Measurements from ENCODE around the gene RSPRY1. TPM values are rescaled to one million over a fixed set of nuclear protein-coding genes. Genes with fewer than 3 reads are reported as not detected.

RSPRY1 gene
- total and polyA plus RNA-seq, 2 of the 4 experiments (the other 2 are of a cell fraction): 25.2 to 62.2 TPM

GRCh38 chr16:57196753-57197152 lies 10.6 kb downstream of the RSPRY1 start:
- dilution Hi-C loops (cut with HindIII; ENCODE audit: low sequenced_read_pairs, unreplicated experiment): no loop called here
- peaks cover 2% of the 10 kb centered on the region; the same call in 1 of the 2 replicates for H3K36me3 ChIP-seq (ENCODE audit: control insufficient read depth, insufficient read depth, low read length)
- 0 out of 2 replicates have a peak overlapping the region, but pooled peaks have one; percentile 1 for H3K14ac ChIP-seq (replicated peaks; ENCODE audit: low read depth, low read length)
- peak overlapping the region; percentile 60; the same call in 1 of the 2 replicates for H3K23ac ChIP-seq (ENCODE audit: low read depth, low read length)
- ChIA-PET POLR2A (ENCODE audit: unreplicated experiment) (no interaction called here), CTCF (interaction anchor here (0.7 to 1.2 kb wide), 3 partner anchors 12 to 103 kb away, joined by 3 to 4 read pairs (median 4); no protein-coding TSS in a partner anchor)
- H3K56ac ChIP-seq (ENCODE audit: extremely low read depth, insufficient read depth, low read length): no peak overlapping the region
- no peaks in the 10 kb centered on the region for H3K27me3 ChIP-seq (ENCODE audit: control insufficient read depth, insufficient read depth, low read length)
- DNase-seq (no peak), ATAC-seq (ENCODE audit: low read depth) (no peak)
- H3K4ac ChIP-seq (ENCODE audit: low read depth, low read length): peak overlapping the region; percentile 1; the same call in 1 of the 2 replicates
- no peak overlapping the region for H2AK5ac ChIP-seq (ENCODE audit: low read depth, low read length)
- H3K79me1 ChIP-seq (ENCODE audit: low read depth in 1 of 2, low read length in 2 of 2): peaks cover 24 to 45% of the 10 kb centered on the region in 2 experiments
- no peak overlapping the region for H2AFZ ChIP-seq (replicated peaks; ENCODE audit: low read length, poor library complexity)
- no peak overlapping the region for H3K9ac ChIP-seq (ENCODE audit: low read depth, low read length)
- no peak overlapping the region for H2AK9ac ChIP-seq (replicated peaks; ENCODE audit: low read depth, low read length, poor library complexity)
- no peak overlapping the region for H2BK120ac ChIP-seq (ENCODE audit: low read depth, low read length)
- no peak overlapping the region for H4K5ac ChIP-seq (ENCODE audit: low read depth, low read length)
- TF ChIP-seq FOS (IDR thresholded peaks at IDR 0.05; ENCODE audit: low read depth, low read length) (no peak), RFX5 (IDR thresholded peaks at IDR 0.05; ENCODE audit: low read depth, low read length) (no peak), CHD1 (IDR thresholded peaks at IDR 0.05; ENCODE audit: low read depth, low read length) (no peak), MXI1 (IDR thresholded peaks at IDR 0.05; ENCODE audit: borderline replicate concordance, low read depth, low read length) (no peak), RCOR1 (IDR thresholded peaks at IDR 0.05; ENCODE audit: insufficient replicate concordance, low read length) (no peak), NFE2L2 (IDR thresholded peaks at IDR 0.05; ENCODE audit: low read depth, low read length) (no peak), RAD21 (IDR thresholded peaks at IDR 0.05; ENCODE audit: low read length) (no peak), MAZ (IDR thresholded peaks at IDR 0.05; ENCODE audit: borderline replicate concordance, low read depth, low read length) (no peak), BHLHE40 (IDR thresholded peaks at IDR 0.05; ENCODE audit: low read depth, low read length) (no peak), POLR2A (IDR thresholded peaks at IDR 0.05; ENCODE audit: low read depth, low read length) (no peak), CEBPB (IDR thresholded peaks at IDR 0.05; ENCODE audit: low read depth, low read length) (no peak), USF2 (IDR thresholded peaks at IDR 0.05; ENCODE audit: low read depth, low read length) (no peak), SMC3 (IDR thresholded peaks at IDR 0.05; ENCODE audit: low read depth, low read length) (no peak), ELK1 (IDR thresholded peaks at IDR 0.05; ENCODE audit: borderline replicate concordance, low read depth, low read length) (no peak)
- TF ChIP-seq, protein P1, sequence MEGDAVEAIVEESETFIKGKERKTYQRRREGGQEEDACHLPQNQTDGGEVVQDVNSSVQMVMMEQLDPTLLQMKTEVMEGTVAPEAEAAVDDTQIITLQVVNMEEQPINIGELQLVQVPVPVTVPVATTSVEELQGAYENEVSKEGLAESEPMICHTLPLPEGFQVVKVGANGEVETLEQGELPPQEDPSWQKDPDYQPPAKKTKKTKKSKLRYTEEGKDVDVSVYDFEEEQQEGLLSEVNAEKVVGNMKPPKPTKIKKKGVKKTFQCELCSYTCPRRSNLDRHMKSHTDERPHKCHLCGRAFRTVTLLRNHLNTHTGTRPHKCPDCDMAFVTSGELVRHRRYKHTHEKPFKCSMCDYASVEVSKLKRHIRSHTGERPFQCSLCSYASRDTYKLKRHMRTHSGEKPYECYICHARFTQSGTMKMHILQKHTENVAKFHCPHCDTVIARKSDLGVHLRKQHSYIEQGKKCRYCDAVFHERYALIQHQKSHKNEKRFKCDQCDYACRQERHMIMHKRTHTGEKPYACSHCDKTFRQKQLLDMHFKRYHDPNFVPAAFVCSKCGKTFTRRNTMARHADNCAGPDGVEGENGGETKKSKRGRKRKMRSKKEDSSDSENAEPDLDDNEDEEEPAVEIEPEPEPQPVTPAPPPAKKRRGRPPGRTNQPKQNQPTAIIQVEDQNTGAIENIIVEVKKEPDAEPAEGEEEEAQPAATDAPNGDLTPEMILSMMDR (conservative IDR thresholded peaks at IDR 0.05; ENCODE audit: low read depth, low read length): no peak
- H4K91ac ChIP-seq (ENCODE audit: insufficient read depth, low read depth, low read length): no peak overlapping the region
- no peaks in the 10 kb centered on the region for H3K9me1 ChIP-seq (ENCODE audit: insufficient read depth, low read length)
- no peak overlapping the region for H4K8ac ChIP-seq (ENCODE audit: low read depth in 2 of 2, low read length in 2 of 2)
- WGBS, 2 experiments (ENCODE audit: extremely low coverage in 2 of 2, insufficient read length in 1 of 2): 40% methylated on average over 1 of the region's 3 CpGs; no CpG with 5 or more reads in 1 of the 2 experiments
- no peak overlapping the region for H2BK20ac ChIP-seq (ENCODE audit: low read depth, low read length)
- no peak overlapping the region for H3K18ac ChIP-seq (ENCODE audit: low read depth, low read length)
- peaks cover 5% of the 10 kb centered on the region; the same call in 1 of the 2 replicates for H4K20me1 ChIP-seq (ENCODE audit: insufficient read depth, low read length)
- no peaks in the 10 kb centered on the region for H3K9me3 ChIP-seq (ENCODE audit: control insufficient read depth, insufficient read depth, low read length)
- no TSS peak for BruUV-seq (replicated peaks)
- in situ Hi-C loops (cut with MboI; ENCODE audit: low sequenced_read_pairs): no loop called here
- no peak overlapping the region for H3K4me3 ChIP-seq (ENCODE audit: insufficient read depth, low read depth, low read length)
- peaks cover 16% of the 10 kb centered on the region for H3K4me1 ChIP-seq (ENCODE audit: control insufficient read depth, insufficient read depth, low read length)
- intact Hi-C loops (cut with micrococcal nuclease): no loop called here
- peak overlapping the region; percentile 40 for H2BK5ac ChIP-seq (ENCODE audit: low read depth, low read length, poor library complexity, severe bottlenecking)
- H3K4me2 ChIP-seq (ENCODE audit: low read depth, low read length): no peak overlapping the region
- no peak overlapping the region for H3K27ac ChIP-seq (ENCODE audit: insufficient read depth, low read length)
- H2BK15ac ChIP-seq (ENCODE audit: low read depth, low read length): 0 out of 3 replicates have a peak overlapping the region, but pooled peaks have one; percentile 38
